Measurements from ENCODE around the gene FRYL.

DNA sequence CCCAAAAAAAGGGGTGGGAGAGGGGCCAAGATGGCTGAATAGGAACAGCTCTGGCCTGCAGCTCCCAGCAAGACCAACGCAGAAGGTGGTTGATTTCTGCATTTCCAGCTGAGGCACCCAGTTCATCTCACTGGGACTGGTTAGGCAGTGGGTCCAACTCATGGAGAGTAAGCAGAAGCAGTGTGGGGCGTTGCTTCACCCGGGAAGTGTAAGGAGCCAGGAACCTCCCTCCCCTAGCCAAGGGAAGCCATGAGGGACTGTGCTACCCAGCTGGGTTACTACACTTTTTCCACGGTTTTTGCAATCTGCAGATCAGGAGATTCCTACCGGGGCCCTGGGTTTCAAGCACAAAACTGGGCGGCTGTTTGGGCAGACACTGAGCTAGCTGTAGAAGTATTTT, 36.9 kb upstream of the FRYL start:
- TF ChIP-seq CTCF (conservative IDR thresholded peaks at IDR 0.05), result no peak
- no peak for TF ChIP-seq EZH2 (IDR thresholded peaks at IDR 0.05; ENCODE audit: low read depth)

Data from PC-9 (cell line).